Astrocyte (in vitro differentiated cells and primary cell): Measurements from ENCODE around the gene OTOP3. TPM values are rescaled to one million over a fixed set of nuclear protein-coding genes. Genes with fewer than 3 reads are reported as not detected.

ENCODE experiments used
- DNase-seq: peaks from one replicate; pipeline ENCODE4 v3.0.0-alpha.2; 2010; ENCODE audit warnings: low read depth
- FAIRE-seq: peaks from 2 replicates; lab custom pipeline; 2011; peaks lifted over from hg19 to GRCh38; lab: Jason Lieb, UNC
- H2AFZ ChIP-seq: 2 replicates; pipeline ENCODE4 v1.6.0; 2012; ENCODE audit warnings: low read depth, low read length, inconsistent platforms
- H3K27ac ChIP-seq: 2 replicates; pipeline ENCODE4 v1.5.1; 2011; ENCODE audit warnings: low read depth, low read length, inconsistent platforms
- H3K27me3 ChIP-seq: 2 replicates; pipeline ENCODE4 v1.6.0; 2011; ENCODE audit warnings: low read length, inconsistent platforms; ENCODE audit not compliant: insufficient read depth
- H3K36me3 ChIP-seq: 2 replicates; pipeline ENCODE4 v1.5.1; 2011; ENCODE audit warnings: low read length, inconsistent platforms; ENCODE audit not compliant: insufficient read depth
- H3K4me1 ChIP-seq: 2 replicates; pipeline ENCODE4 v1.5.1; 2011; ENCODE audit warnings: low read length, inconsistent platforms; ENCODE audit not compliant: insufficient read depth
- H3K4me2 ChIP-seq: 2 replicates; pipeline ENCODE4 v1.6.0; 2012; ENCODE audit warnings: low read length, inconsistent platforms
- H3K4me3 ChIP-seq: 2 replicates; pipeline ENCODE4 v1.5.1; 2011; ENCODE audit warnings: low read depth, mild to moderate bottlenecking, low read length, inconsistent platforms; ENCODE audit not compliant: insufficient read depth
- H3K79me2 ChIP-seq: 2 replicates; pipeline ENCODE4 v1.6.0; 2012; ENCODE audit warnings: mild to moderate bottlenecking, low read length, inconsistent platforms; ENCODE audit not compliant: insufficient read depth
- H3K9ac ChIP-seq: 2 replicates; pipeline ENCODE4 v1.6.0; 2012; ENCODE audit warnings: mild to moderate bottlenecking, low read length, inconsistent platforms
- H3K9me3 ChIP-seq: 2 replicates; pipeline ENCODE4 v1.5.1; 2012; ENCODE audit warnings: low read depth, mild to moderate bottlenecking, low read length, inconsistent platforms; ENCODE audit not compliant: insufficient read depth
- H4K20me1 ChIP-seq: 2 replicates; pipeline ENCODE4 v1.6.0; 2012; ENCODE audit warnings: low read length, inconsistent platforms; ENCODE audit not compliant: insufficient read depth
- H3K27ac Mint-ChIP-seq: one replicate; pipeline ENCODE4 v1.8.0; 2021; ENCODE audit warnings: mild to moderate bottlenecking, mixed read lengths; ENCODE audit not compliant: unreplicated experiment
- H3K27me3 Mint-ChIP-seq: one replicate; pipeline ENCODE4 v1.8.0; 2021; ENCODE audit warnings: low read depth, mixed read lengths; ENCODE audit not compliant: unreplicated experiment
- H3K36me3 Mint-ChIP-seq: one replicate; pipeline ENCODE4 v1.8.0; 2021; ENCODE audit warnings: low read depth, mixed read lengths; ENCODE audit not compliant: unreplicated experiment
- H3K4me1 Mint-ChIP-seq: one replicate; pipeline ENCODE4 v1.8.0; 2021; ENCODE audit warnings: low read depth, mixed read lengths; ENCODE audit not compliant: unreplicated experiment
- H3K4me3 Mint-ChIP-seq: one replicate; pipeline ENCODE4 v1.8.0; 2021; ENCODE audit warnings: mild to moderate bottlenecking, moderate library complexity, mixed read lengths; ENCODE audit not compliant: unreplicated experiment
- H3K9me3 Mint-ChIP-seq: one replicate; pipeline ENCODE4 v1.8.0; 2021; ENCODE audit warnings: mild to moderate bottlenecking, mixed read lengths; ENCODE audit not compliant: unreplicated experiment
- EZH2 ChIP-seq: IDR thresholded peaks from 2 replicates; pipeline ENCODE4 v1.6.1; 2012; ENCODE audit warnings: mild to moderate bottlenecking, low read length, inconsistent platforms; ENCODE audit not compliant: insufficient read depth
- total RNA-seq: library from RNA; stranded (reverse); gene quantifications from 2 replicates; pipeline ENCODE4 v1.2.1, GENCODE V29; 2021
- TF ChIP-seq, protein P1 (sequence below): IDR thresholded peaks from 2 replicates; pipeline ENCODE4 v1.5.1; 2011; ENCODE audit warnings: low read depth, mild to moderate bottlenecking, inconsistent platforms, low read length, moderate library complexity; ENCODE audit not compliant: insufficient read depth

The OTOP3 gene
- total RNA-seq, 1 donor from 2014 or later: not detected

DNA sequence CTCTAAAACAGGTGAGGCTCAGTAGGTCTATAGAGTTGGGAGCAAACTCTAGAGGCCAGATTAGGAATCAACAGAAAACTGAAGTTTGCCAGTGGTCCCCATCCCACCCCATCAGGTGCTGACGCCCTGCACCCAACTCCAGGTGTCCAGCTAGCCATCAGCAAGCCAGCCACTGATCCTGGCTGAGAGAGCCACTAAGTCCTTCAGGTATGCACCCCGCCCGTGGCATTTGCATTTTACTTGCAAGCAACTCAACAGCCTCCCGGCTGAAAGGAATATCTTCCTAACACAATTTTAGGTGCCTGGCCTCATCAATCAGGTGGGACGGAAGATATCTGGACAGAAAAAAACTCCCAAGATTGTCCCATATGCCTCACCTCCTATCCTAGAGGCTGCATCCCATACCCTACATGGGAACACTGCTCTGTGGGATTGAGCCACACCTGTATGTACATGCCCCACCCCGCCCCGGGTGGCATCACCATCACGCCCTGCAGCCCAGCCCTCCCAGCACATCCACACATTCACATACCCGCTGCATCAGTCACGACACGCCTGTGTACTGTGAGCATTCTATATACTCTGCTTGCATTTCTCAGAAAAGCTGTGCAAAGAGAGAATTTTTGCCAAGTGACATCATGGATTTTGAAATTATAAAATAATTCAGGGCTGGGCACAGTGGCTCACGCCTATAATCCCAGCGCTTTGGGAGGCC lies 8.3 kb downstream of the OTOP3 start:
- FAIRE-seq (no peak), DNase-seq (no peak)
- no peak overlapping the region for H3K4me2 ChIP-seq
- no peak overlapping the region for H2AFZ ChIP-seq
- no peaks in the 10 kb centered on the region for H3K79me2 ChIP-seq
- H3K4me3 ChIP-seq: no peak overlapping the region
- H3K9ac ChIP-seq: no peak overlapping the region
- no peak overlapping the region for H3K27ac ChIP-seq
- no peak overlapping the region for H3K27ac Mint-ChIP-seq
- H3K27me3 Mint-ChIP-seq: peaks cover 72% of the 10 kb centered on the region
- H3K9me3 ChIP-seq: no peaks in the 10 kb centered on the region
- no peaks in the 10 kb centered on the region for H3K36me3 ChIP-seq
- H3K4me3 Mint-ChIP-seq: no peak overlapping the region
- TF ChIP-seq EZH2: no peak
- TF ChIP-seq, protein P1, sequence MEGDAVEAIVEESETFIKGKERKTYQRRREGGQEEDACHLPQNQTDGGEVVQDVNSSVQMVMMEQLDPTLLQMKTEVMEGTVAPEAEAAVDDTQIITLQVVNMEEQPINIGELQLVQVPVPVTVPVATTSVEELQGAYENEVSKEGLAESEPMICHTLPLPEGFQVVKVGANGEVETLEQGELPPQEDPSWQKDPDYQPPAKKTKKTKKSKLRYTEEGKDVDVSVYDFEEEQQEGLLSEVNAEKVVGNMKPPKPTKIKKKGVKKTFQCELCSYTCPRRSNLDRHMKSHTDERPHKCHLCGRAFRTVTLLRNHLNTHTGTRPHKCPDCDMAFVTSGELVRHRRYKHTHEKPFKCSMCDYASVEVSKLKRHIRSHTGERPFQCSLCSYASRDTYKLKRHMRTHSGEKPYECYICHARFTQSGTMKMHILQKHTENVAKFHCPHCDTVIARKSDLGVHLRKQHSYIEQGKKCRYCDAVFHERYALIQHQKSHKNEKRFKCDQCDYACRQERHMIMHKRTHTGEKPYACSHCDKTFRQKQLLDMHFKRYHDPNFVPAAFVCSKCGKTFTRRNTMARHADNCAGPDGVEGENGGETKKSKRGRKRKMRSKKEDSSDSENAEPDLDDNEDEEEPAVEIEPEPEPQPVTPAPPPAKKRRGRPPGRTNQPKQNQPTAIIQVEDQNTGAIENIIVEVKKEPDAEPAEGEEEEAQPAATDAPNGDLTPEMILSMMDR: no peak
- peaks cover 3% of the 10 kb centered on the region for H3K9me3 Mint-ChIP-seq
- no peaks in the 10 kb centered on the region for H4K20me1 ChIP-seq
- no peaks in the 10 kb centered on the region for H3K4me1 ChIP-seq
- no peaks in the 10 kb centered on the region for H3K4me1 Mint-ChIP-seq
- peaks cover 13% of the 10 kb centered on the region for H3K27me3 ChIP-seq
- no peaks in the 10 kb centered on the region for H3K36me3 Mint-ChIP-seq

DNA sequence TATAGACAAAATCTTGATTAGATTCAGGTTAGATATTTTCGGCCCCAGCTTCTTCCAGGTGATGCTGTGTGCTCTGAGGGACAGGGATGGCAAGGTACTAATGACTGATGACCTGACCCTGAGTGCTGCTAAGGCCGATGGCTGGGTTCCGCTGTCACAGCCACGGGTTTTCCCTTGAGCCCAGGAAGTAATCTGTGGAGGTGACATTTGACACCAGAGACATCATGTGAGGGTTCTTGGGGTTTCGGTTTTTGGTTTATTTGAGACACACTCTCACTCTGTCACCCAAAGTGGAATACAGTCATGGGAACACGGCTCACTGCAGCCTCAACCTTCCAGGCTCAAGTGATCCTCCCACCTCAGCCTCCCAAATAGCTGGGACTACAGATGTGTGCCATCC lies 9.8 kb downstream of the OTOP3 start:
- Mint-ChIP-seq H3K36me3 (no peaks in the 10 kb centered on the region), H3K4me3 (no peak overlapping the region), H3K27ac (no peak overlapping the region), H3K9me3 (peaks cover 1% of the 10 kb centered on the region), H3K27me3 (peaks cover 65% of the 10 kb centered on the region), H3K4me1 (no peaks in the 10 kb centered on the region)
- Histone ChIP-seq H3K4me2 (no peak overlapping the region), H4K20me1 (no peaks in the 10 kb centered on the region), H3K27me3 (peaks cover 13% of the 10 kb centered on the region), H3K79me2 (no peaks in the 10 kb centered on the region), H3K9me3 (no peaks in the 10 kb centered on the region), H3K4me1 (no peaks in the 10 kb centered on the region), H3K27ac (no peak overlapping the region), H3K4me3 (no peak overlapping the region), H2AFZ (no peak overlapping the region), H3K36me3 (no peaks in the 10 kb centered on the region), H3K9ac (no peak overlapping the region)
- no peak for DNase-seq
- TF ChIP-seq EZH2: no peak
- TF ChIP-seq, protein P1: no peak
- no peak for FAIRE-seq

DNA sequence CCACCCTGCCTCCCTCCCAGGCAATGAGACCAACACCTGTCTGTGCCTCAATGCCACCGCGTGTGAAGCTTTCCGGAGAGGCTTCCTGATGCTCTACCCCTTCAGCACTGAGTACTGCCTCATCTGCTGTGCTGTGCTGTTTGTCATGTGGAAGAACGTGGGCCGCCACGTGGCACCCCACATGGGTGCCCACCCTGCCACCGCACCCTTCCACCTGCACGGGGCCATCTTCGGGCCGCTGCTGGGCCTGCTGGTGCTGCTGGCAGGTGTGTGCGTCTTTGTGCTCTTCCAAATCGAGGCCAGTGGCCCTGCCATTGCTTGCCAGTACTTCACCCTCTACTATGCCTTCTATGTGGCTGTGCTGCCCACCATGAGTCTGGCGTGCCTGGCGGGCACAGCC lies 10.9 kb downstream of the OTOP3 start:
- H3K36me3 ChIP-seq: no peaks in the 10 kb centered on the region
- Mint-ChIP-seq H3K9me3 (no peaks in the 10 kb centered on the region), H3K4me3 (no peak overlapping the region), H3K27ac (no peak overlapping the region), H3K4me1 (no peaks in the 10 kb centered on the region), H3K36me3 (peaks cover 2% of the 10 kb centered on the region), H3K27me3 (peaks cover 59% of the 10 kb centered on the region)
- H3K9ac ChIP-seq: no peak overlapping the region
- H4K20me1 ChIP-seq: no peaks in the 10 kb centered on the region
- H3K27ac ChIP-seq: no peak overlapping the region
- no peaks in the 10 kb centered on the region for H3K9me3 ChIP-seq
- FAIRE-seq (no peak), DNase-seq (no peak)
- no peaks in the 10 kb centered on the region for H3K4me1 ChIP-seq
- no peaks in the 10 kb centered on the region for H3K79me2 ChIP-seq
- H2AFZ ChIP-seq: no peak overlapping the region
- peaks cover 14% of the 10 kb centered on the region for H3K27me3 ChIP-seq
- no peak overlapping the region for H3K4me3 ChIP-seq
- no peak overlapping the region for H3K4me2 ChIP-seq
- TF ChIP-seq EZH2: no peak
- TF ChIP-seq, protein P1: no peak
